ENCODE results near the gene ODAD2. TPM values are rescaled to one million over a fixed set of nuclear protein-coding genes. Genes with fewer than 3 reads are reported as not detected.
"Not testable (repeated sequence)": the region's sequence is repeated elsewhere in the genome, so short reads cannot be mapped to it uniquely, and the experiment has no call there.

The ODAD2 gene
- total RNA-seq, 2 experiments from 2014 or later = 0.22 to 0.55 TPM

DNA sequence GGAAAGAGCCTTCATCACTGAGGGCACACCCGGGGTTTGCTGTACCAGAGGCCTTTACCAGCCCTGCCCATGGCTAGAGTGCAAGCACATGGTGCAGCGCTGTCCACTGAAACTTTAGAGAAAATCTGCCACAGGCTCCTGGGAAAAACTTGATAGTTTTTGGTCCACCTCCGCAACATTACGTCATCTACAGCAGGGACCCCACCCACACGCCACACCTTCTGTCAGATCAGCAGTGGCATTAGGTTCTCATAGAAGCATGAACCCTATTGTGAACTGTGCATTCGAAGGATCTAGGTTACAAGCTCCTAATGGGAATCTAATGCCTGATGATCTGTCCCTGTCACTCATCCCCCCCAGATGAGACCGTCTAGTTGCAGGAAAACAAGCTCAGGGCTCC lies 2.5 kb upstream of the ODAD2 start:
- no peak for DNase-seq
- intact Hi-C loops (cut with micrococcal nuclease) = no loop called here
- H3K4me3 Mint-ChIP-seq = no peak overlapping the region
- H3K27ac Mint-ChIP-seq = no peak overlapping the region
- peaks cover 10% of the 10 kb centered on the region for H3K4me1 Mint-ChIP-seq (ENCODE audit: low read depth)
- CTCF ChIA-PET = no interaction called here
- no peaks in the 10 kb centered on the region for H3K36me3 Mint-ChIP-seq (ENCODE audit: low read depth)
- H3K27me3 Mint-ChIP-seq (ENCODE audit: low read depth) = peaks cover 38% of the 10 kb centered on the region
- no peaks in the 10 kb centered on the region for H3K9me3 Mint-ChIP-seq

DNA sequence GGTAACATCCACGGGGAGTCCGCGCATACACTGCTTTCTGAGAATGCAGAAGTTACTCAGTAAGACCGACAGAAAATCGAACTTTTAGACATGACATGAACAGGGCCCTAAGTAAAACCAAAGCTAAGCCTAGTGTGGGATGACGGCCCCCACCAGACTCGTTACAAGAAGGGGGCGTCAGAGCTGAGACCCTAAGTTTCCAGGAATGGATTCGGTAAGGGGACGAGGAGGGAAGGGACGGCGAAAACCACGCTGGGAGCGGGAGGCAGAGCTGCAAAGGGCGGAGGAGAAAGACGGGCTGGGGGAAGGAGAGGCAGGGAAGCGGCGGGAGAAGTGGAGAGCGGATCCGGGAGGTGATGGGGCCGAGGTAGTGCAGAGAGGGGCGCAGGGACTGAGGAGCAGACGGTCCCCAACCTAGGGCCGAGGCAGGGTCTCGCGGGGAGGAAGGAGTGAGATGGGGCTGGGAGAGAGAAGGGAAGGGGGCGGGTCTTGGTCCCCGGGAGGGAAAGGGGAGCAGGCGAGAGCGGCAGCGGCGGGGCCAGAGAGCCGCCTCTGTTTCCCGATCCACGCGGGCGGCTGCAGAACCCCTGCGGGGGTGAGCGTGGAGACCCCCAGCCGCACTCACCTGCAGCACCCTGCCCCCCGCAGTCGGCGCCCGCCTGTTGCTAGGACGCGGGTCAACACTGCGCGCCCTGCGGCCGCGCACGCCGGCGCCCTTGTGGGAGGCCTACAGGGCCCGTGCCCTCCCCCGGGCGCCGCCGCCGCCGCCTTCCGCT lies 513 bp downstream of the ODAD2 start:
- Mint-ChIP-seq H3K27me3 (ENCODE audit: low read depth) (peaks cover 30% of the 10 kb centered on the region), H3K4me1 (ENCODE audit: low read depth) (peaks cover 10% of the 10 kb centered on the region), H3K27ac (no peak overlapping the region), H3K4me3 (peak overlapping the region; percentile 82), H3K9me3 (no peaks in the 10 kb centered on the region), H3K36me3 (ENCODE audit: low read depth) (no peaks in the 10 kb centered on the region)
- CTCF ChIA-PET = no interaction called here
- intact Hi-C loops (cut with micrococcal nuclease) = loop anchor here (2.0 to 10.0 kb wide), 4 partner anchors 180 to 386 kb away; partner anchors contain the start of gene MKX
- DNase-seq = peak; percentile 21

DNA sequence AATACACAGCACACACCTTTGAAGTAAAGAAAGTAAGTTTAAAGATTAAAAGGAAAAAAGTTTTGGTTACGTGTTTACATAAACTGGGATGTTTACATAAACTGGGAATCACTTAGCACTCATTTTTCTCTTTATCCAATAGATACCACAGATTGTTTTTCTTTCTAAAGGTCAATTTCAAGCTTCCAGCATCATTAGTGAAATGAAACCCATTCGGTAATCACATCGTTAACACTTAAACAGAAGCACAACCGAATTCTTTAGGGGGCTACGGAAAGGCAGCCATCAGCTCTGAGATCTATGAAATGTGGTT lies 1.1 kb downstream of the ODAD2 start:
- Mint-ChIP-seq H3K36me3 (ENCODE audit: low read depth) (no peaks in the 10 kb centered on the region), H3K27ac (no peak overlapping the region), H3K27me3 (ENCODE audit: low read depth) (peaks cover 26% of the 10 kb centered on the region), H3K4me1 (ENCODE audit: low read depth) (peaks cover 10% of the 10 kb centered on the region), H3K4me3 (peak overlapping the region; percentile 82), H3K9me3 (no peaks in the 10 kb centered on the region)
- CTCF ChIA-PET = interaction anchor here (0.7 to 0.8 kb wide), 2 partner anchors 10 to 248 kb away, joined by 3 read pairs; no protein-coding TSS in a partner anchor
- intact Hi-C loops (cut with micrococcal nuclease) = loop anchor here (2.0 to 10.0 kb wide), 4 partner anchors 181 to 387 kb away; partner anchors contain the start of gene MKX
- no peak for DNase-seq

DNA sequence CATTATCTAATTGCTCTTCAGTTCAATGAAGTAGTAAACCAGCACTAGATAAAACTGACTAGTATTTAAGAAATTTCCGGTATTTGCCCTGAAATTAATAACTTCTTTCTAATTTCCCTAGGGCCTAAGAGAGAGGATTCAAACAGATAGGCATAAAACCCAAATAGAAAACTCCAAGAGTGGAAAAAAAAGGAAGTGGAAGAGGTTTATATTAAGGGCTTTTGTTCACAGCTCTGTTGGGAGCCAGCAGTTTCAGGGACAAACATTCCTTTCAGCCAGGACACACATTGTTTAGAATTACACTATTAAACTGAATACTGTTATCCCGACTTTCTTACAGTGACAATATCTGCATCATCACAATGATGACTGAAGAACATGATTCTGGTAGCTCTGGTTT lies 3.6 kb downstream of the ODAD2 start:
- peaks cover 10% of the 10 kb centered on the region for H3K4me1 Mint-ChIP-seq (ENCODE audit: low read depth)
- no peak overlapping the region for H3K4me3 Mint-ChIP-seq
- intact Hi-C loops (cut with micrococcal nuclease) = loop anchor here (5.0 to 10.0 kb wide), 3 partner anchors 247 to 389 kb away; partner anchors contain the start of gene MKX
- CTCF ChIA-PET = no interaction called here
- H3K27ac Mint-ChIP-seq = no peak overlapping the region
- peaks cover 20% of the 10 kb centered on the region for H3K27me3 Mint-ChIP-seq (ENCODE audit: low read depth)
- no peaks in the 10 kb centered on the region for H3K9me3 Mint-ChIP-seq
- no peak for DNase-seq
- no peaks in the 10 kb centered on the region for H3K36me3 Mint-ChIP-seq (ENCODE audit: low read depth)

DNA sequence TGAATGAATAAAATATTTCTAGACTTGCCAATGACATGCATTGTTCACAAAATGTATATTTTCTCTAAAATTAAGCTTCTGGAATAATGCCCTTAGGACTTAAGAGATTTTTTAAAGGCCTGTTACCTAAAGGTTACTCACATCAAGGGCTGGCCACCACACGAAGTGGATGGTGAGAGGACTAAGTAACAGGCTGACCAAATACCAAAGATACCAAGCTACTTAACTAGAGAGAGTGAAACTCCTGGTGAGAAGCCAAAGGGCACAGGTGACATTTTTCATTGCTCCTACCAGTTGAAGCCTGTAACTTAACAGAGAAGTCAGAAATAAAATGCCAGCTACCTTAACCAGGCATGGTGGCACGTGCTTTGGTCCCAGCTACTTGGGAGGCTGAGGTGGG lies 9.5 kb downstream of the ODAD2 start:
- H3K36me3 Mint-ChIP-seq (ENCODE audit: low read depth); H3K27ac Mint-ChIP-seq; DNase-seq; intact Hi-C loops (cut with micrococcal nuclease); H3K4me3 Mint-ChIP-seq; CTCF ChIA-PET; H3K27me3 Mint-ChIP-seq (ENCODE audit: low read depth); H3K4me1 Mint-ChIP-seq (ENCODE audit: low read depth); H3K9me3 Mint-ChIP-seq: not testable (repeated sequence)

DNA sequence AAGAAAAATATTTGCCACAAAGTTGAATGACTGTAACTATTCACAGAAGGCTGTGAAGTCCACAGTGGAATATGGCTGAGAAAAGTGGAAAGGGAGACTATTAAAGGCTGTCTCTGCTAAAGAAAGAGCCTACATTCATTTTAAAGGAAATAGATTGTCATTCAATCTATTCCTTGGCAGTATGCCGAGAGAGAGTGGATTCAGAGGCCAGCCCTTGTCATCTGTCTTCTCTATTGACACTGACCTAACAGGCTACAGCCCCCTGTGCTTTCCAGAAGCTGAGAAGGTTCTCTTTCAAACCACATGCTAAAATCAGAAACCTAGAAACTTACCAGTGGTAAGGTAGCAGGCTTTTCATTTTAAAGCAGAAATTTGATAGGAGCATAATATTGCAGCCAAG lies 12.1 kb downstream of the ODAD2 start:
- no peak for DNase-seq
- intact Hi-C loops (cut with micrococcal nuclease) = no loop called here
- CTCF ChIA-PET = no interaction called here
- H3K4me1 Mint-ChIP-seq (ENCODE audit: low read depth) = no peaks in the 10 kb centered on the region
- no peaks in the 10 kb centered on the region for H3K9me3 Mint-ChIP-seq
- no peaks in the 10 kb centered on the region for H3K36me3 Mint-ChIP-seq (ENCODE audit: low read depth)
- H3K27me3 Mint-ChIP-seq (ENCODE audit: low read depth) = no peaks in the 10 kb centered on the region
- no peak overlapping the region for H3K4me3 Mint-ChIP-seq
- H3K27ac Mint-ChIP-seq = no peak overlapping the region

DNA sequence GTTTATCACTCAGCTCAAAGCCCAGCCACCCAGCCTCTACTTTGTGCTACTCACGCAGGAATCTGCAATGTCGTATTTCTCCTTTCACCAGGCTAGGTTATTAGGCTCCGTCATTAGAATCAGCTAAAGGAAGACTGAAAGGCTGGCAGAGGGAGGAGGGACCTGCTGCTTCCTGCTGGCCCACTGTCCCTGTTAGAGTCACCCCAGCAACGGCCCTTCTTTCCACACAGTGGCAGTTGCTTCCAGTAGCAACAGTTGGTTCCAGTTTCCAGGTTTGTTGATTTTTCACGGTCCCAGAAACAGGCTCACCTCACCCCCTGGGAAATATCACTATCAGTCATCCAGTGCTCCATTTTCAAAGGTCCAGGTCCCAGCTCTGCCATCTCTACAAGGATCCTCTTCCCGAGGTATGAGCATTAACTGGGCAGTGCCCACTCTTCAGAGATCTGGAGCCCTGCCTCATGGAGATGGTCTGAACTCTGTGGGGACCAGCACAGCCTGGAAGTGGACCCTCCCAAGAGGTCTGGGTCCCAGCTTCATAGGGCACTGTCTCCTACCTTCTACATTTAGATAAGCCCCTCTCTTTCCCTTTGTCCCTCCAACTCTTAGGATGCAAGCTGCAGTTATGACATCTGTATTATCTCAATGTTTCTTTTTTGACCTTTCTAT lies 15.9 kb downstream of the ODAD2 start:
- Mint-ChIP-seq H3K4me1 (ENCODE audit: low read depth) (no peaks in the 10 kb centered on the region), H3K27ac (no peak overlapping the region), H3K36me3 (ENCODE audit: low read depth) (no peaks in the 10 kb centered on the region), H3K4me3 (no peak overlapping the region), H3K27me3 (ENCODE audit: low read depth) (peaks cover 1% of the 10 kb centered on the region), H3K9me3 (no peaks in the 10 kb centered on the region)
- CTCF ChIA-PET = no interaction called here
- no peak for DNase-seq
- intact Hi-C loops (cut with micrococcal nuclease) = no loop called here

DNA sequence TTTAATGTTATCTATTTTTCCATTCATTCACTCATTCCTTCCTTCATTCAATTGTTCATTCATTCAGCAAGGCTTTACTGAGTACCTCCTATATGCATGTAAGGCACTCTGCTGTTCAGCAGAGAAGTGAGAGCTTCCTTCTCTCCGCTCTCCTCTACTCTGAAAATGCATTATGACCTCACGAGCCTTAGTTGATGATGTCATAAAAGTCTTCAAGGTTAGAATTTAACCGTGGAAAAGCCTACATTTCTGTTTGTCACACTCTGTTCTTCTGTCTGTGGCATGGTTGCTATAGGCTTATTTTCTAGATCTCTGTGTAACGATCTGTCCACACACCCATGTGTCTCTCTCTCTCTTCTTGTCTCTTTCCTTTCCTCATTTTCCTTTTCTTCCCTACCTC lies 17.1 kb downstream of the ODAD2 start:
- H3K4me3 Mint-ChIP-seq = no peak overlapping the region

DNA sequence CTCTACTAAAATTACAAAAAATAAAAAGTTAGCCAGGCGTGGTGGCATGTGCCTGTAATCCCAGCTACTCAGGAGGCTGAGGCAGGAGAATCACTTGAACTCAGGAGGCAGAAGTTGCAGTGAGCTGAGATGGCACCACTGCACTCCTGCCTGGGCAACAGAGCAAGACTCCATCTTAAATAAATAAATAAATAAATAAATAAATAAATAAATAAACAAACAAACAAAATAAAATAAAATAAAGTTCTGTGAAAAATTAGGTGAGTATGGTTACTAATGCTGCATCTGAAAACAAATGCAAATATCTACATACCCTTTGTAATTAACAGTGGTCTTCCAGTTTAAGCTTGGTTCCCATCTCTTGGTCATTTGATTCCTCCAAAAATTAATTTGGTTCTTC lies 28.1 kb downstream of the ODAD2 start:
- H3K27ac Mint-ChIP-seq; DNase-seq; intact Hi-C loops (cut with micrococcal nuclease); H3K27me3 Mint-ChIP-seq (ENCODE audit: low read depth); H3K9me3 Mint-ChIP-seq; H3K36me3 Mint-ChIP-seq (ENCODE audit: low read depth); H3K4me1 Mint-ChIP-seq (ENCODE audit: low read depth); H3K4me3 Mint-ChIP-seq; CTCF ChIA-PET: not testable (repeated sequence)

More for the DNA sequence above, 17.1 kb downstream of the ODAD2 start:
- Mint-ChIP-seq H3K4me1 (ENCODE audit: low read depth) (no peaks in the 10 kb centered on the region), H3K36me3 (ENCODE audit: low read depth) (no peaks in the 10 kb centered on the region), H3K27ac (no peak overlapping the region), H3K27me3 (ENCODE audit: low read depth) (peaks cover 2% of the 10 kb centered on the region), H3K9me3 (no peaks in the 10 kb centered on the region)
- CTCF ChIA-PET = interaction anchor here (0.6 kb wide), 1 partner anchor 612 kb away, joined by 7 read pairs; no protein-coding TSS in a partner anchor
- intact Hi-C loops (cut with micrococcal nuclease) = no loop called here
- no peak for DNase-seq

DNA sequence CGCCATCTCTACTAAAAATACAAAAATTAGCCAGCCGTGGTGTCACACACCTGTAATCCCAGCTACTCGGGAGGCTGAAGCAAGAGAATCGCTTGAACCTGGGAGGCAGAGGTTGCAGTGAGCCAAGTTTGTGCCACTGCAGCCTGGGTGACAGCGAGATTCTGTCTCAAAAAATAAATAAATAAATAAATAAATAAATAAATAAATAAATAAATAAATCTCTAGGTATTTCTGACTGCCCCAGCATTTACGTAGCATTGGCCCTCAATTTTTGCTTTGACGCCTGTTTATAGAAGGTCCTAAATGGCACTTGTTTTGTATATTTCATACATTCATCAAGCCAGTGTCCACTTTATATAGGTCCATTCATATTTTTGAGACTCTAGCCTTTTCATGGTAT lies 28.9 kb downstream of the ODAD2 start:
- intact Hi-C loops (cut with micrococcal nuclease); H3K27me3 Mint-ChIP-seq (ENCODE audit: low read depth); DNase-seq; H3K36me3 Mint-ChIP-seq (ENCODE audit: low read depth); H3K9me3 Mint-ChIP-seq; CTCF ChIA-PET; H3K27ac Mint-ChIP-seq; H3K4me3 Mint-ChIP-seq; H3K4me1 Mint-ChIP-seq (ENCODE audit: low read depth): not testable (repeated sequence)

DNA sequence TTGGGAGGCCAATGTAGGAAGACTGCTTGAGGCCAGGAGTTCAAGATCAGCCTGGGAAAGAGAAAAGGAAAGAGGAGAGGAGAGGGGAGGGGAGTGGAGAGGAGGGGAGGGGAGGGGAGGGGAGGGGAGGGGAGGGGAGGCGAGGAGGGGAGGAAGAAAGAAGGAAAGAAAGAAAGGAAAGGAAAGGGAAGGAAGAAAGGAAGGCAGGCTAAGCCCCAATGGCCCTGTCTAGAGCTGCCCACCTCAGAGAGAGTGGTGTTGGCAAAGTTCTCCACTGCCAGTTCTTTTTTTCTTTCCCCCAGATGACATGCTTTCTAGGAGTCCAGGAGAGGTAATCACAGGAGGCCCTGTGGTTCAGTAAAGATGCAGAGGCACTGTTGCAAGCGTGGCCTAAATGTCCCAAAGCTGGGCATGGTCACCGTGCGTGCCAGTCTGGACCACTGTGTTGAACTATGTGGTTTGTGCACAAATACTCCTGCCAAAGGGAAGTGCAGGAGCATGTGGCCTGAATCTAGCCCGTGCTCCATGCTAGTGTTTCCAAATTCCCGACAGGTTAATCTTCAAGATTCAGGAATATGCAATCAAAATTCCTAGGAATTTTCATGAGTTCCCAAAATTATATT lies 39.7 kb downstream of the ODAD2 start:
- no peak for DNase-seq
- intact Hi-C loops (cut with micrococcal nuclease) = no loop called here
- peaks cover 12% of the 10 kb centered on the region for H3K4me1 Mint-ChIP-seq (ENCODE audit: low read depth)
- no peaks in the 10 kb centered on the region for H3K9me3 Mint-ChIP-seq
- no peak overlapping the region for H3K27ac Mint-ChIP-seq
- H3K4me3 Mint-ChIP-seq = peak overlapping the region; percentile 26
- CTCF ChIA-PET = no interaction called here
- no peaks in the 10 kb centered on the region for H3K27me3 Mint-ChIP-seq (ENCODE audit: low read depth)
- H3K36me3 Mint-ChIP-seq (ENCODE audit: low read depth) = no peaks in the 10 kb centered on the region

DNA sequence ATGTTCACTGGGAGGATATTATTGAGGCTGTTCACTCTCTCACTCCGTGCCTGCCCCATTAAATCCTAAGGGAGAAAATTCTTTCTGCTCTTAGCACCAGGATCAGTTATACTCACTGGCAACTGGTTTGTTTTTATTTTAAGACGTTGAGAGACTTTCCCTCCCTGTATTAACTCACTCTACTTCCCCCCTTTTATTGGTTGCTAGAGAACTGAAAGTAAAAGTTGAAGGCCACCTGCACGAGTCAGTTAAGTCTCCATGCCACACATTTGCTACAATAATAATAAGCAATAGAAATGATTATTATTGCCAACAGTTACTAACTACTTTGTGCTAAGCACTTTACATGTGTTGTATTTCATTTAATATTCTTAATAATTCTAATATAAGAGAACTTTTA lies 40.5 kb downstream of the ODAD2 start:
- CTCF ChIA-PET = interaction anchor here (0.5 kb wide), 1 partner anchor 63 kb away, joined by 3 read pairs; no protein-coding TSS in a partner anchor
- intact Hi-C loops (cut with micrococcal nuclease); H3K27ac Mint-ChIP-seq: not testable (repeated sequence)

DNA sequence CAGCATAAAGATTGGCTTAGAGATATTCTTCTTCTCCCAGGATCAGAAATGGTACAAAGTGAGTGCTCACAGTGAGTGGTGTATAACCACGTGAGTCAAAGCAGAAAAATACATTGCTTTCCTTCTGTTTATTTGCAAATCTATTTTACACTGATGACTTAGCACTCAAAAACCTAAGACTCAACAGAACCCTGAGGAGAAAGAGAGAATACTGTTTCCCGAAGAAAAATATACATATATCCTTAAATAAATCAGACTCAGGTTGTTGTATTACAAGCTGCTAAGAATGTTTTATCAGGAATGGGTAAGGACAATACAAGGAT lies 48.7 kb downstream of the ODAD2 start:
- no peak overlapping the region for H3K27ac Mint-ChIP-seq
- no peaks in the 10 kb centered on the region for H3K36me3 Mint-ChIP-seq (ENCODE audit: low read depth)
- CTCF ChIA-PET = no interaction called here
- no peaks in the 10 kb centered on the region for H3K27me3 Mint-ChIP-seq (ENCODE audit: low read depth)
- H3K4me1 Mint-ChIP-seq (ENCODE audit: low read depth) = no peaks in the 10 kb centered on the region
- DNase-seq = no peak
- no peak overlapping the region for H3K4me3 Mint-ChIP-seq
- intact Hi-C loops (cut with micrococcal nuclease) = no loop called here
- no peaks in the 10 kb centered on the region for H3K9me3 Mint-ChIP-seq

More for the DNA sequence above, 40.5 kb downstream of the ODAD2 start:
- peaks cover 12% of the 10 kb centered on the region for H3K4me1 Mint-ChIP-seq (ENCODE audit: low read depth)
- H3K4me3 Mint-ChIP-seq = peak overlapping the region; percentile 35
- H3K9me3 Mint-ChIP-seq; H3K36me3 Mint-ChIP-seq (ENCODE audit: low read depth); H3K27me3 Mint-ChIP-seq (ENCODE audit: low read depth); DNase-seq: not testable (repeated sequence)

All from activated naive CD4-positive, alpha-beta T cell treated with anti-CD3 and anti-CD28 coated beads for 36 hours (primary cell).